NCI-H510A treated with DMSO at 0.1 percent for 48 hours (cell line): ENCODE measurements around the gene SIRPG.
"Not testable (repeated sequence)": the region's sequence is repeated elsewhere in the genome, so short reads cannot be mapped to it uniquely, and the experiment has no call there.

Experiments
- DNase-seq: peaks from one replicate; lab custom pipeline; 2025; lab: John Stamatoyannopoulos, UW

SIRPG gene

DNA sequence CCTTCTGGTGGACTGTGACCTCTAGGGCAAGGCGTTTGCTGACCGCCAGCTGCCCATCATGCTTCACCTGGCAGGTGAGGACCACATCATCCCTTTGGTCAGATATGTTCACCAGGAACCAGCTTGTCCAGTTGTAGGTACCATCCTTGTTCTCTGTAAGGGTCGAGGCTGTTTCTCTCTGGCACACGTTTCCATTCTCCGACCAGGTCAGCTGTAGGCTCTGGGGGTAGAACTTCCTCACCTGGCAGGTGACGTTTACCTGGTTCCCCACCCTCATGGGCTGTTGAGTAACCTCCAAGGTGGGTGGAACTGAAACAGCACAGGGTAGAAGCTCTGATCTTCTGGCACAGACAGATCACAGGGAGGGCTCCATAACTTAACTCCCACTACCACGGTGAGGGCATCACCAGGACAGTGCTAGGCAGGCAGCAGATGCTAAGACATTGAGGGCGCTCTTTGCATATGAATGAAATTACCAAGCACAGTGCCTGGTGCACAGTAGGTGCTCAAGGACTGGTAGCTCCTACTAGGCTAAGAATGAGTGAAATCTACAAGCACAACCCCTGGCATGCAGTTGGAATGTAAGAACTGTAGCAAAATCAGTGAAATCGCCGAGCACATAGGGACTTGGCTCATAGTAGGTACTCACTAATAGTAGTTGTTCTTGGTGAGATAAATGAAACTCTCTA is 22.1 kb downstream of the SIRPG start:
- no peak for DNase-seq

DNA sequence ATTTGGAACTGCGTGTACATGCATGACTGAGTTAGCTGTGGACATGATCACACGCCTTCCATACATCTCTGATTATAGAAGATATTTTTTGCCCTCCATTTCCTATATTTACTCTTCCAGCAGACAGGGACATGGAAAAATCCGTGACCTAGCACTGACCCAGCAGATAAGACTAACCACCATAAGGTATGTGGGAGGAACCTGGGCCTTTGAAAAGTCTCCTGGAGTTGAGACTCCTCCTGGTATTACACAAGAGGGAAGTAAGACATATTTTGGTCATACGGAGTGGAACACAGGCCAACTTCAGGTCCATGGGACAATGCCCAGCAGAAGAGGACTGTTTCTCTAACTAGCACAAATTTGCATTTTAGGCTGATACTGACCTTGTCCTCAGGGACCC is 24.0 kb downstream of the SIRPG start:
- no peak for DNase-seq

DNA sequence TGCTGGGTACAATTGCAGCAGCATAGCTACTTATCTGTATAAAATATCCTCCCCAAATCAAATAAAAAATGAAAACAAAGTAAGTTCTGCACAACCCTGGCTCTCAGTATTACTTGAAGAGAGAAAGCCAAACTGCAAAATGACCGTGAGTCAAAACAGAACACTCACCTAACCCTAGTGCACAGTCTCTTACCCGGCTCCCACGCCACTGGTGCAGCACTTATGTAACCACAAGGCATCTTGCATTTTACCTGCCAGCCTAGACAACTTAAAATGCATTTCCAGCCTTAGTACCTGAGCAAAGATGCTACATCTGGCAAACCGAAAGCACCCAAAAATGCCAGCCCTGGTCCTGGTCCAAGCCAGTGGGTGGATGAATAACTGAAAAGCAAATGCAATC is 25.4 kb downstream of the SIRPG start:
- DNase-seq, result no peak

DNA sequence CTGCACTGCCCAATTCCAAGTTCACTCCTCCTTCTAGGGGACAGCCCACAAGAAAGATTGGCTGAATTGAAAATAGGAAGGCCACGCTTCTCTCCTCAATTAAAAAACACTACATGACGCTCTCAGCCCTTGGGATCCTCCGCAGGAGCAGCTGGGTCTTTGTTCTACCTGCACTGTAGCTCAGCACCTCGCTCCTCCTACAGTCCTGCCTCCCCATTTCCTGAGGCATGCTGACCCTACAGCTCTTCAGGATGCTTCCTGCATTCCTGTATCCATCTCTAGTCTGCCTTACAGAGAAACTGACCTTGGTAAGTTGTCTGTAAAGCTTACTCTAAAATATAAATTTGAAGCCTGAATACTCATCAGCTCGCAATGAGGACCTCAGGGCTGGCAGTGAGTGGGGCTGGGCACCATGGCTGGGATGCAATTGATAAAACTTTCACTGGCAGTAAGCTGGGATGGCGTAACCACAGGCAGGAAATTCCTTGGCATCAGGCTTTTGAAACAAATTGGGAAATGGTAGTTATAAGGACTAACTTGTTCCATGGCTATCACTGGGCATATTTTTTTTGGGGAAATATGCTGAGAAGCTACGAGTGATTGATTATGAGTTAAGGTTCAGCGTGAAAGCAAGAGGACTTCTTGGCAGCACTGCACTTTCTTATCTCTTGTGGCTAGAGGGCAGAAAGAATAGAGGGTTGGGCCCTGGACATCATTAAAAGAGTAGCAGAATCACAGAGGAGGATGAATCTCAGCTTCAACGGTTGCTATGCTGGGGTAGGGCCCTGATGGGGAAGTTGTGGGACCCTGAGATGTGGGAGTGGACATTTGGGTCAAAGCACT is 26.0 kb downstream of the SIRPG start:
- DNase-seq, result no peak

DNA sequence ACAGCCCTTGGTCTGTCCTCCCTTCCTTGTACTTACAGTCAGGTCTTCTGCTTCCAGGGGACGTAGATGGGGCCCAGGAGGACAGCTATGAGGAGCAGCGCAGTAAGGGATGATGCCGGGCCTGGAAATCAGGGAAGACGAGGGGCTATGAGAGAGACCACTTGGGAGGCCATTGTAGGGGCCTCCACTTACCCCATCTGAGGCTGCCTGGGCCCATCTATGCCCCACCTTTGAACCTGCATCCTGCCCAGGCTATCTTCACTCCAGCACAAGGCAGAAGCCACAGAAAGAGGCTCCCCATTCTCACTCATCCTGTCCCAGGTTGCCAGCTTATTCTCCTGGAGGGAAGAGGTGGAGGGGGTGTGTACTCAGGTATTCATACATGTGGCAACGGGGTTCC is 27.4 kb downstream of the SIRPG start:
- DNase-seq, result no peak

DNA sequence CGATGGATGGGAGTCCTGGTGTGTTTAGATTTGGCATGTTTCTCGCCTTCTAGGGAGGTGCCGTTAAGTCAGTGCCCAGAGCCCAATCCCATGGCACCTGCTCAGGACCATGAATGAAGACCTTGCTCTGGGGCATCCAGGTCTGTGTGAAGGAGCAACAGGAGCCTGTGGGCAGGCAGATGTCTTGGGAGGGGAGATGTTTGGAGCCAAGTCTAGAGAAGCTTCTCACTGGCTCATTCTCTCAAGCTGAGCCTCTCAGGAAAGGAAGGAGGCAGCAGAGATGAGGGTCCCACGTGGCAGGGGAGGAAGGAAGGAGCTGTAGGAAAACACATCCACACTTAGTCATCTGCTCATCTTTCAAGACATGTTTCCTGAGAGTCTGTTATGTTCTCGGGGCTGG is 28.3 kb downstream of the SIRPG start:
- no peak for DNase-seq

DNA sequence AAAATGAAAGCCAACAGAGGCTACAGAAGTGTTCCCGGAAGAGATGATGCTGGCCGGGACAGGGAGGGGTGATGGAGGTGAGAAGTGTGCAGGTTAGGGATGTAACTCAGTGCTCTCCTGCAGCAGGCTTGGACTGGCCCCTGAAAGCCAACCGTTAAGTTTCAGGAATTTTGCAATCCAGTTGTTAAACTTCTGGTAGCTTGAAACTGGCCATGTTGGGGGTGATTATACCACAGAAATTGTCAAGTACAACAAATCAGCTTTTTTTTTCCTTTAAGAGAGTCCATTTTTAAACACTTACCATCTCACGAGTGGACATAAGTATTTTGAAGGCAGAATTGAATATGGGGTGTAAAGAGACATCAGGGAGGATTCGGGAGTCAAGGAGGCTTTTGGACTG is 29.0 kb downstream of the SIRPG start:
- DNase-seq, result no peak

DNA sequence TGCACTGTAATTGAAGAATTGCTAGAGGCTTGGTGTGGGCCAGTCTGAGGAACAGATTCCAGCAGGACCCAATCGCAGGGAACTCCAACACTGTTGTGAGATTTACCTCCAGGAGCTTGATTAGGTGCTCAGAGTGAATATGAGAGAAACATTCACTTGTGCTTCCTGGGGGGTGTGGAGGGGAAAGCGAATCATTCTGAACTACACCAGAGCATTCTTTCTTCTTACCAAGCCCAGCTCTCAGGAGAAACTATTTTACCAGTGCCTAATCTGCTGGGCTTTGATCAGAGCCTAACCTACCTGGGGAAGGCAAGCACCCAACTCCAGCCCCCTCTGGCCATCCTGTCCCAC is 30.4 kb downstream of the SIRPG start:
- no peak for DNase-seq

DNA sequence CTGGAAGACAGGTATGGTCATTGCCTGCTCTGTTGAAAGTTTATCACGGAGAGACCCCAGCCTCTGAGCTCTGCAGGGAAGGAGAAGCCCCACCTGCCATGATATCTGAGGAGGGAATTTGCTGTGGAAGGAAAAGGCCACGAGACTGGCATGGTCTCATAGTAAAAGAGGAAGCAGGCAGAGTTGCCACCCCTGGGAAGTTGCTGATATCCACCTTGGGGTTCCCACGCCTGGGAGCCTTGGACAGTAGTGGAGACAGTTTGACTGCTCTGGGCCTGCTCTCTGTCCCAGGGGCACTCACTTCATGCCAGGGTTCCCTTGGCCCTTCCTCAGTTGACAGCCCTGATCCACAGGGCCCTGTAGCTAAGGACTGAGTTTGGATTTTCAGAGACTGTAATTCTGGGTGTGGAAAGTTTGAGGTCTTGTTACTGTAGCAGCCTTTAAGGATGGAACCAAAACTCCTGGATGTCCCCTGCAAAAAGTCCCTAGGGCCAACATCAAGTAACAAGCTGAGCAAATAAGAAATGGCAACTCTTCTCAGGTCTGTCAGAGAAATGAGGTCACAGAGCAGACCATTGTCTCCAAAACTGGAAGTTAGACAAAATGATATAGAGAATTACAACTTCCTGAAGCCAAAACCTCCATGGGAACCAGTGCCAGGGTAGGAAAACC is 30.9 kb downstream of the SIRPG start:
- DNase-seq, result no peak

DNA sequence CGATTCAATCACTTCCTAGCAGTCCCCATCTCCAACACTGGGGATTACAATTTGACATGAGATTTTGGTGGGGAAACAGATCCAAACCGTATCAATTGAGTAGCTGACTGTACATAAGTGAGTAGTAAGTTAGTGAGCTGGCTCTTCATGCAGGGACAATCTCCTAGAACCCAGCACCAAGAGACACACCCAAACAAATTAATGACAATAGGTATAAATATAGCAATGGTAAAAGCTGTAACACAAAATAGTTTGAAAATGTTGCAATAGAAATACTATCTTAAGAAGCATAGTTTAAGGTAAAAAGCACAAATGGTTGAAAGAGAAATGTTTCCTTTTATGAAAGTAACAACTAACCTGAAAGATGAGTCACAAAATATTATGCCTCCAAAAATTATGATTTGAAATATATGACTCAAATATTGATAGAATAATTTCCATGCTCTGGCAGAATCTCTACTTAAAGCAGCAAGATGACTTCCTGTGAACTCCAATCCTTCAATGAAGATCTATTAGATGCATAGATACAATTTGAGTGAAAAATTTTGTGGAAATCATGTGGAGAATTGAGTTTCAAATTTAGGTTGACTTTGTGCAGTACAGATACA is 32.4 kb downstream of the SIRPG start:
- no peak for DNase-seq

DNA sequence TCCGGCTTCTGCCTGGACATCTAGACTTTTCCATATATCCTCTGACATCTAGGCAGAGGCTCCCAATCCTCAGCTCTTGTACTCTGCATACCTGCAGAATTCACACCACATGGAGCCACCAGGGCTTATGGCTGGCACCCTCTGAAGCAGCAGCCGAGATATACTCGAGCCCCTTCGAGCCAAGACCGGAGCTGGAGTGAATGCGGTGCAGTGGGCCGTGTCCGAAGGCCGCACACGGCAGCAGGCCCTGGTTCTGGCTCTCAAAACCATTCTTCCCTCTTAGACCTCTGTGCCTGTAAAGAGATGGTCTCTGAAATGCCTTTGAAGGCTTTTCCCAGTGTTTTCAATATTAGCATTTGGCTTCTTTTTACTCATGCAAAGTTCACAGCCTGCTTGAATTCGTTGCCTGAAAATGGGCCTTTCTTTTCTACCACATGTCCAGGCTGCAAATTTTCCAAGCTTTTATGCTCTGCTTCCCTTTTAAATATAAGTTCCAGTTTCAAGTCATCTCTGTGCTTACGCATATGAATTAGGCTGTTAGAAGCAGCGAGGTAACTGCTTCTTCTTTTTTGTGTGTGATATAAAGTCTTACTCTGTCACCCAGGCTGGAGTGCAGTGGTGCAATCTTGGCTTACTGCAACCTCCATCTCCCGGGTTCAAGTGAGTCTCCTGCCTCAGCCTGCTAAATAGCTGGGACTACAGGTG is 33.9 kb downstream of the SIRPG start:
- no peak for DNase-seq

DNA sequence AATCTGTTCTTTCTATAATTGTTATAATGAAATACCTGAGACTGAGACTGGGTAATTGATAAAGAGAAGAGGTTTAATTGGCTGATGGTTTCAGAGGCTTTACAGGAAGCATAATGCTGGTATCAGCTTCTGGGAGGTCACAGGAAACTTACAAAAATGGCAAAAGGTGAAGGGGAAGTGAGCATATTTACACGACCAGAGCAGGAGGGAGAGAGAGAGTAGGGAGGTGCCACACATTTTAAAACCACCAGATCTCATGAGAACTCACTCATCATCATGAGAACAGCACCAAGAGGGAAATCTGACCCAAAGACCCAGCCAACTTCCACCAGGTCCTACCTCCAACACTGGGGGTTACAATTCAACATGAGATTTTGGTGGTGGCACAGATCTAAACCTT is 35.1 kb downstream of the SIRPG start:
- no peak for DNase-seq

DNA sequence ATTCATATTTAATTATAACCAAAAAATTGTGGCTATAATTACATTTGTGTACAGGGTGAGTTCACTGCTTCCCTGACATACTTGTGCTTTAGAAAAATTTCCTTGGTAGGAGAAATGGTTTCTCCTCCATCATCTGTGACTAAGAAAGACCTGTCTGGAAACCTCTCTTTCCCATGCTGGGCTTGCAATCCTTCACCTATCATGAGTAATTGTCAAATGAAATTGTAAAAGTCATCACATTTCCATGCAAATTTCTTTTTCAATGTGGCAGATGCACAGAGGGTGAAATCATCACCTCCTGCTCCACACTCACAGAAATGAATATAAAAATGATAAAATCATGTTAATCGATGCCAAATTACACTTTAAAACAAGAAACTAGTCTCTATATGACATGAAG is 36.3 kb downstream of the SIRPG start:
- DNase-seq, result no peak

DNA sequence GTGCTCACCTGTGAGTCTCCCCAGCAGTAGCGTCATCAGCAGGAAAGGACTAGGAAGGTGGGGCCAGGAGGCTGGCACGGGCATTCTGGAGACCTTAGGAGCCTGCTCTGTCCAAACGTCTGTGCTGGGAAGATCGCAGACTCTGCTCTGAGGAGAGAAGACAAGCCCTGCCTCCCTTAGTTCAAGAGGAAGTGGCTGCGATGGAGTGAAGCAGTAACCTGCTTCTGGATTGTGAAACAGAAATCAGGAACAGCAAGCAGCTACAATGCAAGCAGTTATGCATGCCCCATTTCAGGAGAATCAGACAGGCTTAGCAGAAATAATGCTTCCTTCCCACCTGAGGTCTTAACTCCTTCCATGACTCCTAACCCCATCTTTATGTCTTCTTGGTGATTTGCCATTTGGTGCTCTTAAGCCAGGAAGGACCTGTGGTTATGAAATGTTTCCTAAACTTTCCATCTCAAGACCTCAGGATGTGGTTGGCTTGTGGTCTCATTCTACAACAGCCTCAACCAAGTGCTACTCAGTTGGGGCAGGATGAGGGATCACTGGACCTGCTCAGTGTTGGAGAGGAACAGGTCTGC is 37.6 kb downstream of the SIRPG start, which contains the start of gene SIRPB1:
TSS of gene SIRPB1 (minus strand) at position 149 of the 584 bp plus-strand sequence. CDS start at position 84, 65 bp downstream.
- DNase-seq, result no peak

DNA sequence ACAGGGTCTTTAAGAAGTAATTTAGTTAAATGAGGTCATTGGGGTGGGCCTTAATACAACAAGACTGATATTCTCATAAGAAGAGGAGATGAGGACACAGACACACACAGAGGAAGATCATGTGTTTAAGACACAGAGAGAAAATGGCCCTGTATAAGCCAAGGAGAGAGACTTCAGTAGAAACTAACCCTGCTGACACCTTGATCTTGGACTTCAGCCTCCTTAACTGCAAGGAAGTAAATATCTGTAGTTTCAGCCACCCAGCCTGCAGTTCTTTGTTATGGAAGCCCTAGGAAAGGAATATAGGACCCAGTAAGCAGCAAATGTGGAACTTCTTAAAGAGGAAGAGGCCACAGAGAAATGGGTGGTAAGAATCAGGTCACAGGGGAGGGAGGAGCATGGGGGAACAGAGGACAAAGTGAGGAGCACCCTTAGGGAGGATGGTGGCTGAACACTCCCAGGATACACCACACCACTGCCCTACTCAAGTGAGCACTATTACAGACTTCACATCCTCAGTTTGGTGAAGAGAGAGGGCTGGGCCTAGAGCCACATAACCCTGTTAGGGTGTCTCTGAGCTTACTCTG is 38.5 kb downstream of the SIRPG start:
- DNase-seq, result no peak

DNA sequence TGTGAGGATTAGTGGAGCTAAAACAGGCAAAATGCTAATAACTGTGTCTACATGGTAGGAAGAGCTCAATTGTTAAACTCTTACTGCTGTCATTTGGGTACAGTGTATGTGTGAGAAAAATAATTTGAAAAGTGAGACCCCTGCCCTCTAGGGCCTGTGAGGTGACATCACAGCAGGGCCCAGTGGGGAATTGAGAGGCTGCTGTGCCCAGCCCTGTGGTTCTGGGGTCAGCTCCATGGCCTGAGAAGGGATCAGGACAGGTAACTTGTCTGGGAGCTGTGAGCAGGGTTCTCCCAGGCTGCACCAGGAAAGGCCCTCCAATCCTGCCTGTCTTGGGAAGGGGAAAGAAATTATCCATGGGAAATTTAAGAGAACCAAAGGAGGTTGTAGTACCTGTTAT is 39.1 kb downstream of the SIRPG start:
- DNase-seq, result no peak

DNA sequence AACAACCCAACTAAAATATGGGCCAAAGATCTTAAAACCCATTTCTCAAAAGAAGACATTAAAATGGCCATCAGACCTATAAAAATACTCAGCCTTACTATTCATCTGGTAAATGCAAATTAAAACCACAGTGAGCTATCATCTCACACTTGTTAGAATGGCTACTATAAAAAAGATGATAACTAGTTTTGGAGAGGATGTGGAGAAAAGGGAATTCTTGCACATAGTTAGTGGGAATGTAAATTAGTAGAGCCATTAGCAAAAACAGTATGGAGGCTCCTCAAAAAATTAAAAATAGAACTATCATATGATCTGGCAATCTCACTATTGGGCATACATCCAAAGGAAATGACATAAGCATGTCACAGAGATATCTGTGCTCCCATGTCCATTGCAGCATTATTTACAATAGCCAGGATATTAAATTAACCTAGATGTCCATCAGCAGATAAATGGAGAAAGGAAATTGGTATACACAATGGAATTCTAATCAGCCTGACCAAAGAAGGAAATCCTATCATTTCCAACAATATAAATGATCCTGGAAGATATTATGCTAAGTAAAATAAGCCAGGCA is 40.6 kb downstream of the SIRPG start:
- DNase-seq, result no peak

DNA sequence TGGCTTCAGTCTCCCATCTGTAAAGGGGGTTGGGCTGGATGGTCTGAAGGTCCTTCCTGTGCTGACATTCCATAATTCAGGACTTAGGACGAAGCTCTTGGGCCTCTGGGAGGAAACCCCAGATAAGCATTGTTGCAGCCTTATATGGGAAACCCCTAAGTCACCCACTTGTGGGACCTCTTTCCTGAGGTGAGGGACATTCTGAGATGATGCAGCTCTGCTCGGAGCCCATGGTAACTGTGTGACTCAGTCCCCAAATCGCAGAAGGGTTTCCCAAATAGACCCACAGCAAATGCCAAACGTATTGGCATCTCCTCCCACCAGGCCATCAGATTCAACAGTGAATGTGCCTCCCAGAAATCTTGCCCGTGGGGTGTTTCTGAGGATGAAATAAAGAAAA is 47.2 kb downstream of the SIRPG start:
- not testable (repeated sequence) for DNase-seq

DNA sequence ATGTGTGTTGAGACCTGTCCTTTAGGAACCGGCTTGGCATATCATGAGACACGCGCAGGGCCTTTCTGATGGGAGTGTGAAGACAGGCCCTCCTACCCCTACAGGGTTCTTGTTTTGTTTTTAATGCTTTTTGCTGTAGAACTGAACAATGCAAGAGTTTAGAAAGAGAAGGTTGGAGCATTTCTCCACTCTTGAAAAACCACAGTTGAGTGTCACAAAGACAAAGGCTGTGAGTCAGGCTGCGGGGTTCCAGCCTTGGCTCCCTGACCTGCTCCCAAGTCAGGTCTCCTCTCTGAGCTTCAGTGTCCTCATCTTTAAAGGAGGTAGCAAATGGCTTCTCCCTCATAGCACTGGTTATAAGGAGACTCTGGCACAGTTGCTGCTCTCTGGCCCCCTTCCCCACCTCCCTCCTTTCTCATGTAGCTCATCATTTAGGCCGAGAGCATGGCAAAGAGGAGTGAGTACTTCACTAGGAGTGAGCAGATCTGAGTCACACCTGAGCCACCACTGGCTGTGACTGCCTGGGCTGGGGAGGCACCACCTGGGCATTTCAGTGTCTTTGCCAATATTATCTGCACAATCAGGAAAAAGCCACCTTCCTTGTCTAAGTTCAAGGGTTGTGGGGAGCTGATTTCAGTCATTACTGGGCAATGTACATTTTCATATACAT is 48.8 kb downstream of the SIRPG start:
- not testable (repeated sequence) for DNase-seq

DNA sequence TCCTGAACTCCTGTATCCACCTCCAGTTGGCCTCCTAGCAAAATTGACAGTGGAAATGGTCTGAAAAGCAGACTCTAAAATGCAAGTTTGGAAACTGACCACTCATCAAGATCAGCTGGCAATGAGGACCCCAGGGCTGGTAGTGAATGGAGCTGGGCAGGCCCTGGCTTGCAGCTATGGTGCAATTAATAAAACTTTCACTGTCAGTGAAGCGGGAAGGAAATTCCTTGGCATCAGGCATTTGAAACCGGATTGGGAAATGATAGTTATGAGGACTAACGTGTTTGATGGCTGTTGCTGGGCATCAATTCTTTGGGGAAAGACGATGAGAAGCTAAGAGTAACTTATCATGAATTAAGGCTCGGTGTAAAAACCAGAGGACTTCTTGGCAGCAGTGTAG is 56.8 kb downstream of the SIRPG start:
- DNase-seq, result no peak
